ENCODE results near the gene ISM2.

Gene ISM2

DNA sequence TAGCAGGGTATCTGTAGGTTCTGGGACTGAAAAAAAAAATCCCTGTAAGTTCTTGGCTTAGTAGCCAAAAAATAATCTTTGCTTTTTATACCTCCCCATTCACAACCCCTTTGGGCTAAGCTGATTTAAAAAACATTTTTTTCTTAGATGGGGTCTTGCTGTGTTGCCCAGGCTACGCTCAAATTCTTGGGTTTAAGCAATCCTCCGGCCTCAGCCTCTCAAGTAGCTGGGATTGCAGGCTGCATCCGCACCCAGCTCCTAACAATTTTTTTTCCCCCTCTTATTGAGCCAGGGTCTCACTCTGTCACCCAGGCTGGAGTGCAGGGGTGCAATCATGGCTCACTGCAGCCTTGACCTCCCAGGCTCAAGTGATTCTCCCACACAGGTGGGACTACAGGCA lies 9.1 kb upstream of the ISM2 start:
- DNase-seq (ENCODE audit: low read depth in 2 of 2): no peak

GRCh38 chr14:77505031-77505430 lies 6.4 kb upstream of the ISM2 start:
- DNase-seq (ENCODE audit: low read depth in 2 of 2): no peak

GRCh38 chr14:77503138-77503537 lies 4.5 kb upstream of the ISM2 start:
- DNase-seq (ENCODE audit: low read depth in 2 of 2): no peak

GRCh38 chr14:77502109-77502782 lies 3.6 kb upstream of the ISM2 start:
- no peak for DNase-seq (ENCODE audit: low read depth in 2 of 2)

DNA sequence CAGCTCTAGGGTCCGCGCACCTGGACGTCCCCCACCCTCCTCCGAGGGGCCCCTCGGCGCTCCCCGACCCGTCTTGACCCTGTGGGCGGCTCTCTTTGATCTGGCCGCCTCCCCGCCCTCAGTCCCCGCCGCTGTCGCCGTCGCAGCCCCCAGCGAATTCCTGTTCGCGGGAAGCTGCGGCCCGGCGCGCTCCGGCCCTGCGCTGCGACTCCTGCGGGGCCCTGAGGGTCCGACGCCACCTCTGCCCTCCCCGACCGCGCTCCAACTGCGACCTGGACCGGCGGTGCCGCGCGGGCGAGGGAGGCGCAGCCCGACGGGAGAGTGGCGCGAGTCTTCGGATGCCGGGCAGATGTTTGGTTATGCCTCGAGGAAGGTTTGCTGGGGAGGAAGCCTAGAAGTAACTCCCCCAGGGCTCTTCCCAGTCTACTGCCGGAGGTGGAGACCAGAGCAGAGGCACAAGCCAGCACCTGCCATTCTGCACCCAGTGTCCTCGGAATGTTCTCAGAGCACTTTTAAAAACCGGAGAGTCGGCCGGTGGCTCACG lies 440 bp upstream of the ISM2 start:
- DNase-seq (ENCODE audit: low read depth in 2 of 2): no peak

GRCh38 chr14:77495334-77495733 lies 3.3 kb downstream of the ISM2 start:
- DNase-seq (ENCODE audit: low read depth in 2 of 2): no peak

DNA sequence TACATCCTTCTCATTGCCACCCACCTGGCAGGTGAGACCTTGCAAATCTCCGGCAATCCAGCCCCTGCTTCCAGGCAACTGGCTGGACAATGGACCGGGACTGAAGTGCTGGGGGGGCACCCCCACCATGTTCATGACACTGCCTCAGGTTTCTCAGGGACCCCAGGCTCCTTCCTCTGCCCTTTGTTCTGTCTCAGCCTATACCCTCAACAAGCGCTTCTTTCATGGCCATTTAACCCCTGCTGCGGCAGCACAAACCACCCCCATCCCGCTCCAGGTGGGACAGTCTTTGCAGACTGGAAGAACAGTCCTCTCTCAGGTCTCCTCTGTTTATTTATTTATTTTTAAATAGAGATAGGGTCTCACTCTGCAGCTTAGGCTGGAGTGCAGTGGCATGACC lies 7.6 kb downstream of the ISM2 start:
- no peak for DNase-seq (ENCODE audit: low read depth in 2 of 2)

GRCh38 chr14:77490347-77490986 lies 8.1 kb downstream of the ISM2 start:
- no peak for DNase-seq (ENCODE audit: low read depth in 2 of 2)

- DNase-seq (ENCODE audit: low read depth in 2 of 2): no peak
Observed at GRCh38 chr14:77489041-77489440, 9.6 kb downstream of the ISM2 start.

DNA sequence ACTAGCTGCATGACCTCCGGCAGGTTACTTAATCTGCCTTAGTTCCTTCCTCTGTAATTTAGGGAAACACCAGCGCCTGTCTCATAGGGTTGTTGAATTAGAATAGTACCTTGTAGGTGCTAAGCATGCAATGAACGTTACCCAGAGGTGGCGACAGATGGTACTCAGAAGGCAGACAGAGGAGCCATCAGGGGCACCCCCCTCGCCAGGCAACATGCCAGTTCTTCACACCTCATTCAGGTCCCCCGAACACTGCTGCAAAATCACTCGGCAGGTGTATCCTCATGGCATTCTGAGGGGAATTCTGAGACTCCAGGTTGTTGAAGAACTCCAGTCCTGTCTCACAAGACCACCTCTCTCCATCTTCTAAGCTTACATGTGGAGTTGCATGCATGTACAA lies 10.1 kb downstream of the ISM2 start:
- DNase-seq (ENCODE audit: low read depth in 2 of 2): no peak

DNA sequence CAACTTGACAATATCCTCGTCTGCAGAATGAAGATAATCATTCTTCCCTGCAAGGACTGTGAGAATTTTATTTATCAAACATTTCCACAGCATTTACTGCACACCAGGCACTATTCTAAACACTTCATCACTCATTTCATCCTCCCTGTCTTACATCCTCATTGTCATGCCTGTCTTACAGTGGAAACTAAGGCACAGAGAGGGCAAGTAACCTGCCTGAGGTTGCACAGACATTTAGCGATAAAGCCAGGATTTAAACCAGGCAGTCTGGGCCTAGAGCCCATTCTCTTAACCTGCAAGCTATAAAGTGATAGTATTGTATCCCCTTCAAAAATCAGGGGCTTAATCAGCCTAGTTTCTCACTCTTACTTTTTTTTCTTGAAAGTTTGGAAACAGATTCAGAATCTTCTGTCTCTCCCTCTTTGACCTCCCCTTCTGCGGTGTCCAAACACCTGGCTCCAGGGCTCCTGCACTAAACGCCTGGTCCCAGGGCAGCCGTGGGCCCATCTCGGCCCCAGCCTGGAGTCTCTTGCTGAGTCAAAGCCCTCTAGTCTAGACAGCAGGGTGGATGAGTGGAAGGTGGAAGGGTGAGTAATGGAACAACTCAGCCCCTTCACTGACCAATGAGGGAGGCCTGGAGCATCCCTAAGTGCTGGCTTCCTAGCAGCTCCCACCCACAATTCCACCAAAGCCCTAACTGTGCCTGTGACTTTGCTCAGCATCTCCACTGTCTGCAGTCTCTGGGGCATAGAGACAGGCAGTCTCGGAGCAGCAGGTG lies 12.5 kb downstream of the ISM2 start:
- no peak for DNase-seq (ENCODE audit: low read depth in 2 of 2)

DNA sequence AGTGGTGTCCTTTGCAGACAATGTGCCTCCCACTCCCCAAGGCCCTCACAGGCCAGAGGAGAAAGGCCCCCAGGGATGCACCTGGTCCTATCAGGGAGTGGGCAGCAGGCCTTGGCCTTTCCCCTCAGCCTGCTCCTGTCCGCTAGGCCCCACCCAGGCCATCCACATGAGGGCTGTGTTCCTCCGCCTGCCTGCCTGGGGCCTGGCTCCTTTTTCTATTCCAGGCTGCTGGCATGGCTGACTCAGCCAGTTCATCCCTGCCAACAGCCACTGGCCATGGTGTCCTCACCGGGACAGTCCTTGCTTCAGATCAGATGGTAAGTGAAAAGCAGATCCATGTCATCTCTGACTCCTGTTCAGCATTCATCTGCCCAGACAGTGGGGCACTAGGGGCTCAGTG lies 13.4 kb downstream of the ISM2 start:
- DNase-seq (ENCODE audit: low read depth in 2 of 2): no peak

DNA sequence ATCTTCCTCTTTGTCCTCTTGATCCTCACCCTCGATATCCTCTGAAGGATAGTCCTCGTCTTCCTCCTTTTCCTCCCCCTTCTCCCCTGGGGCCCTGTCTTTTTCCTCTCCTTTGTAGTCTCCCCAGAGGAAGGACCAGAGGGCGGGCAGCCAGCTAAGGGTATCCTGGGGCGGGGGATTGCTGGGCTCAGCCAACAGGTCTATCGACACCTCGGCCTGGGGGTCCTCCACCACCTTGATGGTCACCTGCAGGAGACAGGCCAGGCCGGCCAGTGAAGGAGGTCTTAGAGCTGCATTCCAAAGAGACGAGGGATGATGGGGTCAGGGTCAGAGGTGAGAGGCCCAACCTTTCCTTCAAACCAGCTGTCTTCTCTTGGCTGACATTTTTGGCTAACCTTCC lies 16.2 kb downstream of the ISM2 start:
- DNase-seq (ENCODE audit: low read depth in 2 of 2): no peak

- no peak for DNase-seq (ENCODE audit: low read depth in 2 of 2)
Observed at GRCh38 chr14:77478796-77479195, 19.8 kb downstream of the ISM2 start.

DNA sequence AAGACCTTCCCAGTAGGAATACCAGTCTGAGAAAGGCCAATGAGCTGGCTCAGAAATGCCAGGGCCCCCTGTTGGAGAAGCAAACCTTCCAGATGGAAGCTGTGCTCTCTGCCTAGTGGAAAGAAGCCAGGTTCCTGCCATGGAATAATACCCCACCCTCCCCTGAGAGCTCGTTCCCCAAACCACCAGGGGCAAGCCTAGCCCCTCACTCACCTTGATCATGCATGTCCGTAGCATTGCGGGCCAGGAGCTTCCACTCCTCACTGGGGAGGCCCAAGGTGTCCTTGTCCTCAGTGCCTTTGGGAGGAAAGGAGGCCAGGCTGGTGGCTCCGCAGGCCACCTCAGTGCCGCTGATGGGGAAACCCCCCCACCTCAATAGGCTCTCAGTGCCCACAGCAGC lies 20.6 kb downstream of the ISM2 start:
- DNase-seq (ENCODE audit: low read depth in 2 of 2): no peak

GRCh38 chr14:77475432-77476115 lies 23.0 kb downstream of the ISM2 start:
- DNase-seq (ENCODE audit: low read depth in 2 of 2): no peak

- DNase-seq (ENCODE audit: low read depth in 2 of 2): no peak
Observed at GRCh38 chr14:77474479-77475177, 24.0 kb downstream of the ISM2 start.

DNA sequence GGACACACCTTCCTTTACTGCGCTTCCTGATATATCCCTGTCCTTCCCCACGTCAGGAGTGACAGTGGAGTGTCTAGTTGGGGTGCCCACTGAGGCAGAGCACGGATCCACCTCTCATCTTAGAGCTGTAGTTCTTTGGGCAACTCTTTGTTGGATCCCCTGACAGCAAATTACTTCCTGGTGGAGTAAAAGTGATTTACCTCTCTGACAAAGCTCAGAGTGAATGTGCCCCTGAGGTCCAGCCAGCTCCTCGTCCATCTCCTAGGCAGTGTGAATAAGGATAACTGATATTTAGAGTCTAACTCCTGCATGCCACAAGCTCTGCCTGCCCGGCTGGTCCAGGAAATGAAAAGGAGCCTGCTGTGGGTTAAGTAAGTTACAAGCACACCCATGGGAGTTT lies 24.7 kb downstream of the ISM2 start:
- no peak for DNase-seq (ENCODE audit: low read depth in 2 of 2)

DNA sequence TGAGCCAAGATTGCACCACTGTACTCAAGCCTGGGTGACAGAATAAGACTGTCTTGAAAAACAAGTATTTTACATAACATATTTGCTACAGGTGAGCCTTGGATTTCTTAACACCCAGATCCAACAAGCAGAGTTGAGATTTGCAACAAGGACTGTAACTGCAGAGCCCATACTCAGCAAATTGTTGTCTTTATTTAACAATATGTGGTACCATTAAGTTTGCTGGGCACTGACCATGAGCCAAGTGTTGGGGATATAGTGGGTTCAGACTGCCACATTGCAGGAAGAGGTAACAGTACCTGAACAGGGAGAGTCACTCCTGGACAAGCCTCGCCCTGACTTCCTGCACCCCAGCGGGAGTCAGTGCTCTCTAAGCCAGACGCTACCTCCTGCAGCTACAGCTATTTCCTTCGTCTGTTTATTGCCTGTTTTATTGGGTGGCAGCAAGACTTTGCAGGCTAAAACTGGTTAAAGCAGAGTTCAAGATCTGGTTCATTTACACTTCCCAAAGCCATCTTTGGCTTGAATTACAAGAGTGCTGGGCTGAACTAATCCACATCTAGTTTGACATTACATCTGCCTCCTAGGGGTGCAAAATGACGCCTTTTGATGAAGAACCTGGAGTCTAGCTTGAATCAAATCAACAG lies 28.3 kb downstream of the ISM2 start:
- DNase-seq (ENCODE audit: low read depth in 2 of 2): no peak

DNA sequence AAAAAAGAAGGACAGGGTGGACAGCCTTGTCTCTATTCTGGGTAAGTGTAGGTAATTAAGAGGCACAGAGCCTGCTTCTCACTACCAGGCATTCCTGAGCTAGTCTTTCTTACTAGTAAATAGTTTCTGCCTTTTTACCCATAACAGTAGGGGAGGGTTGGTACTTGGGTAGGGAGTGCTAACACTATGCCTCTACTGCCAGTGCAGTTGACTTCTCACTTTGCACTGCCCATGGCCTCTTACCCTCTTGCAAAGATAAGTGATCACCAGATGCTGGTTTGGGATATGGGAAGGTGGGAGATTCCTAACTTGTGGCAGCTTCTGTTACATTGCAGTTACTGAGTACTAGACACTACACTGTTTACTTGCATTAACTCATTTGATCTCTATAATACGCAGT lies 29.1 kb downstream of the ISM2 start:
- no peak for DNase-seq (ENCODE audit: low read depth in 2 of 2)

- no peak for DNase-seq (ENCODE audit: low read depth in 2 of 2)
Observed at GRCh38 chr14:77469067-77469505, 29.5 kb downstream of the ISM2 start.

Data from activated CD8-positive, alpha-beta memory T cell treated with anti-CD3 and anti-CD28 coated beads for 4 hours (primary cell).